Mucosa of gallbladder (tissue), 1 donor: ENCODE data around the gene ODAD4. TPM values are rescaled to one million over a fixed set of nuclear protein-coding genes. Genes with fewer than 3 reads are reported as not detected.
A peak's percentile ranks its signal among the peaks of the same experiment; 100 is the strongest.
"Not testable (repeated sequence)": the region's sequence is repeated elsewhere in the genome, so short reads cannot be mapped to it uniquely, and the experiment has no call there.

ENCODE experiments used
- DNase-seq: peaks from one replicate; pipeline ENCODE4 v3.0.0-alpha.2; 2020; ENCODE audit warnings: low spot score
- total RNA-seq: library from RNA; stranded (reverse); gene quantifications from one replicate; pipeline ENCODE4 v1.2.1, GENCODE V29; 2021
- donor health status: DM: no; HTN: no; CAD: no.

Gene ODAD4
- total RNA-seq, 1 donor from 2014 or later = 1.6 TPM

- DNase-seq = no peak
These were observed 16.1 kb upstream of the ODAD4 start for GRCh38 chr17:41914358-41914766.

GRCh38 chr17:41915020-41915419 is 15.4 kb upstream of the ODAD4 start:
- no peak for DNase-seq

- no peak for DNase-seq
These were observed 14.9 kb upstream of the ODAD4 start for GRCh38 chr17:41915566-41915965.

GRCh38 chr17:41917192-41917591 is 13.2 kb upstream of the ODAD4 start:
- peak; percentile 19 for DNase-seq

GRCh38 chr17:41917679-41918313 is 12.6 kb upstream of the ODAD4 start:
- peak; percentile 30 for DNase-seq

GRCh38 chr17:41918314-41919164 is 11.9 kb upstream of the ODAD4 start, which contains the start of gene ACLY:
Gene ACLY (minus strand): TSS chr17:41918951. CDS start chr17:41913873, 5,078 bp downstream.
- DNase-seq = peak; percentile 97

- DNase-seq = no peak
These were observed 11.1 kb upstream of the ODAD4 start for GRCh38 chr17:41919165-41919817.

- DNase-seq = no peak
These were observed 10.4 kb upstream of the ODAD4 start for GRCh38 chr17:41919840-41920579.

- no peak for DNase-seq
These were observed 9.8 kb upstream of the ODAD4 start for GRCh38 chr17:41920580-41920955.

- no peak for DNase-seq
These were observed 4.3 kb upstream of the ODAD4 start for GRCh38 chr17:41925991-41926590.

GRCh38 chr17:41928693-41929251 is 1.6 kb upstream of the ODAD4 start:
- DNase-seq = no peak

- not testable (repeated sequence) for DNase-seq
These were observed 378 bp downstream of the ODAD4 start for GRCh38 chr17:41930833-41931156.

- DNase-seq = not testable (repeated sequence)
These were observed 1.3 kb downstream of the ODAD4 start for GRCh38 chr17:41931715-41932114.

- no peak for DNase-seq
These were observed 2.5 kb downstream of the ODAD4 start for GRCh38 chr17:41932816-41933389.

GRCh38 chr17:41935641-41936040 is 5.2 kb downstream of the ODAD4 start:
- DNase-seq = no peak

GRCh38 chr17:41937970-41938954 is 7.8 kb downstream of the ODAD4 start:
- DNase-seq = no peak

GRCh38 chr17:41939044-41939692 is 8.8 kb downstream of the ODAD4 start:
- no peak for DNase-seq

GRCh38 chr17:41939693-41940090 is 9.3 kb downstream of the ODAD4 start:
- no peak for DNase-seq

GRCh38 chr17:41941168-41941567 is 10.8 kb downstream of the ODAD4 start:
- no peak for DNase-seq
